NB4 (cell line): ENCODE measurements around the gene BACE2.

Experiments used
- MYC ChIP-seq: IDR thresholded peaks from 2 replicates; pipeline ENCODE4 v1.6.1; 2011; ENCODE audit warnings: low read depth, low read length
- POLR2A ChIP-seq: IDR thresholded peaks from 2 replicates; pipeline ENCODE4 v1.6.1; 2011; ENCODE audit warnings: mild to moderate bottlenecking; ENCODE audit not compliant: insufficient read length; ENCODE audit errors: extremely low read depth
- TF ChIP-seq, protein P1 (sequence below): IDR thresholded peaks from one replicate; pipeline ENCODE4 v1.5.1; 2012; ENCODE audit warnings: low read depth, low read length
- TF ChIP-seq, protein P2 (sequence below): IDR thresholded peaks from 2 replicates; pipeline ENCODE4 v1.6.1; 2011; ENCODE audit warnings: low read depth, low read length

- TF ChIP-seq, protein P1, sequence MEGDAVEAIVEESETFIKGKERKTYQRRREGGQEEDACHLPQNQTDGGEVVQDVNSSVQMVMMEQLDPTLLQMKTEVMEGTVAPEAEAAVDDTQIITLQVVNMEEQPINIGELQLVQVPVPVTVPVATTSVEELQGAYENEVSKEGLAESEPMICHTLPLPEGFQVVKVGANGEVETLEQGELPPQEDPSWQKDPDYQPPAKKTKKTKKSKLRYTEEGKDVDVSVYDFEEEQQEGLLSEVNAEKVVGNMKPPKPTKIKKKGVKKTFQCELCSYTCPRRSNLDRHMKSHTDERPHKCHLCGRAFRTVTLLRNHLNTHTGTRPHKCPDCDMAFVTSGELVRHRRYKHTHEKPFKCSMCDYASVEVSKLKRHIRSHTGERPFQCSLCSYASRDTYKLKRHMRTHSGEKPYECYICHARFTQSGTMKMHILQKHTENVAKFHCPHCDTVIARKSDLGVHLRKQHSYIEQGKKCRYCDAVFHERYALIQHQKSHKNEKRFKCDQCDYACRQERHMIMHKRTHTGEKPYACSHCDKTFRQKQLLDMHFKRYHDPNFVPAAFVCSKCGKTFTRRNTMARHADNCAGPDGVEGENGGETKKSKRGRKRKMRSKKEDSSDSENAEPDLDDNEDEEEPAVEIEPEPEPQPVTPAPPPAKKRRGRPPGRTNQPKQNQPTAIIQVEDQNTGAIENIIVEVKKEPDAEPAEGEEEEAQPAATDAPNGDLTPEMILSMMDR, result no peak
- no peak for TF ChIP-seq POLR2A
- no peak for TF ChIP-seq MYC
- TF ChIP-seq, protein P2, sequence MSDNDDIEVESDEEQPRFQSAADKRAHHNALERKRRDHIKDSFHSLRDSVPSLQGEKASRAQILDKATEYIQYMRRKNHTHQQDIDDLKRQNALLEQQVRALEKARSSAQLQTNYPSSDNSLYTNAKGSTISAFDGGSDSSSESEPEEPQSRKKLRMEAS, result no peak
These were observed 43.3 kb downstream of the BACE2 start for GRCh38 chr21:41211060-41211805.
